ENCODE results near the gene WDR20.

GRCh38 chr14:102117852-102118251 is 21.8 kb upstream of the WDR20 start:
- no peak for TF ChIP-seq CTCF (IDR thresholded peaks at IDR 0.05; ENCODE audit: poor library complexity)
- no peak for TF ChIP-seq EZH2 (IDR thresholded peaks at IDR 0.05; ENCODE audit: borderline replicate concordance)
- TF ChIP-seq EZH2phosphoT487 (IDR thresholded peaks at IDR 0.05; ENCODE audit: low read depth, severe bottlenecking, unreplicated experiment) = no peak

Measured in hepatocyte (in vitro differentiated cells).